Measurements from ENCODE around the gene DHRS1.
"Not testable (repeated sequence)": the region's sequence is repeated elsewhere in the genome, so short reads cannot be mapped to it uniquely, and the experiment has no call there.

- TF ChIP-seq, protein P1, sequence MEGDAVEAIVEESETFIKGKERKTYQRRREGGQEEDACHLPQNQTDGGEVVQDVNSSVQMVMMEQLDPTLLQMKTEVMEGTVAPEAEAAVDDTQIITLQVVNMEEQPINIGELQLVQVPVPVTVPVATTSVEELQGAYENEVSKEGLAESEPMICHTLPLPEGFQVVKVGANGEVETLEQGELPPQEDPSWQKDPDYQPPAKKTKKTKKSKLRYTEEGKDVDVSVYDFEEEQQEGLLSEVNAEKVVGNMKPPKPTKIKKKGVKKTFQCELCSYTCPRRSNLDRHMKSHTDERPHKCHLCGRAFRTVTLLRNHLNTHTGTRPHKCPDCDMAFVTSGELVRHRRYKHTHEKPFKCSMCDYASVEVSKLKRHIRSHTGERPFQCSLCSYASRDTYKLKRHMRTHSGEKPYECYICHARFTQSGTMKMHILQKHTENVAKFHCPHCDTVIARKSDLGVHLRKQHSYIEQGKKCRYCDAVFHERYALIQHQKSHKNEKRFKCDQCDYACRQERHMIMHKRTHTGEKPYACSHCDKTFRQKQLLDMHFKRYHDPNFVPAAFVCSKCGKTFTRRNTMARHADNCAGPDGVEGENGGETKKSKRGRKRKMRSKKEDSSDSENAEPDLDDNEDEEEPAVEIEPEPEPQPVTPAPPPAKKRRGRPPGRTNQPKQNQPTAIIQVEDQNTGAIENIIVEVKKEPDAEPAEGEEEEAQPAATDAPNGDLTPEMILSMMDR (IDR thresholded peaks at IDR 0.05), result not testable (repeated sequence)
- not testable (repeated sequence) for TF ChIP-seq POLR2A (IDR thresholded peaks at IDR 0.05)
These were observed 54.2 kb downstream of the DHRS1 start for GRCh38 chr14:24245350-24245749.

All from testis (tissue), 2 donors.